Measurements from ENCODE around the gene NEK8.

- TF ChIP-seq SIN3A (IDR thresholded peaks at IDR 0.05; ENCODE audit: borderline replicate concordance, insufficient read depth, low read length) (no peak; the same call in 1 of the 2 replicates), TAF1 (IDR thresholded peaks at IDR 0.05; ENCODE audit: borderline replicate concordance, insufficient read depth, low read length) (no peak)
Observed at GRCh38 chr17:28724500-28725165, 4.0 kb upstream of the NEK8 start.

Data from PFSK-1 (cell line).